MCF 10A (cell line): ENCODE data around the gene ASMTL. TPM values are rescaled to one million over a fixed set of nuclear protein-coding genes. Genes with fewer than 3 reads are reported as not detected.
"Not testable (repeated sequence)": the region's sequence is repeated elsewhere in the genome, so short reads cannot be mapped to it uniquely, and the experiment has no call there.

ENCODE experiments used
- BruUV-seq: library from RNA; stranded (reverse); fragments of 400-500 nt; replicated peaks from 2 replicates; lab custom pipeline; 2021; lab: Mats Ljungman, UMichigan
- CTCF ChIA-PET: fragments of 300-600 bp; sonication (Branson Sonifier 250); formaldehyde crosslinking; extraction: SDS; loops from one replicate; lab custom pipeline; 2021; ENCODE audit warnings: antibody characterized with exemption, inconsistent platforms; lab: Yijun Ruan, JAX
- POLR2A ChIA-PET: fragments of 300-600, 350-650 bp; sonication (Branson Sonifier 250); formaldehyde crosslinking; extraction: SDS; loops from one replicate; lab custom pipeline; 2020; ENCODE audit warnings: antibody characterized with exemption, inconsistent platforms; lab: Yijun Ruan, JAX
- DNase-seq: peaks from one replicate; pipeline ENCODE4 v3.0.0-alpha.2; 2018; ENCODE audit not compliant: unreplicated experiment
- H3K27ac Mint-ChIP-seq: one replicate; pipeline ENCODE4 v1.8.0; 2022; ENCODE audit warnings: mild to moderate bottlenecking, low read depth, mixed read lengths; ENCODE audit not compliant: unreplicated experiment
- H3K27me3 Mint-ChIP-seq: one replicate; pipeline ENCODE4 v1.8.0; 2022; ENCODE audit warnings: mixed read lengths; ENCODE audit not compliant: insufficient read depth, unreplicated experiment
- H3K36me3 Mint-ChIP-seq: one replicate; pipeline ENCODE4 v1.8.0; 2022; ENCODE audit warnings: mild to moderate bottlenecking, moderate library complexity, mixed read lengths; ENCODE audit not compliant: insufficient read depth, unreplicated experiment
- H3K4me1 Mint-ChIP-seq: one replicate; pipeline ENCODE4 v1.8.0; 2022; ENCODE audit warnings: mixed read lengths; ENCODE audit not compliant: insufficient read depth, unreplicated experiment
- H3K4me3 Mint-ChIP-seq: one replicate; pipeline ENCODE4 v1.8.0; 2022; ENCODE audit warnings: mild to moderate bottlenecking, moderate library complexity, mixed read lengths; ENCODE audit not compliant: unreplicated experiment
- H3K9me3 Mint-ChIP-seq: one replicate; pipeline ENCODE4 v1.8.0; 2022; ENCODE audit warnings: mixed read lengths; ENCODE audit not compliant: unreplicated experiment
- CTCF ChIP-seq: fragments of 200-600 bp; IDR thresholded peaks from one replicate; pipeline ENCODE4 v1.8.0; 2022; ENCODE audit warnings: antibody characterized with exemption, mild to moderate bottlenecking; ENCODE audit not compliant: unreplicated experiment
- intact Hi-C: fragments of 100-400 bp; cut with micrococcal nuclease; formaldehyde crosslinking; loops from 2 replicates; pipeline ENCODE4 v1.14.1; 2022
- total RNA-seq: library from RNA; stranded (reverse); gene quantifications from 2 replicates; pipeline ENCODE4 v1.2.3, GENCODE V29; 2022

The ASMTL gene
- total RNA-seq, 1 experiment from 2014 or later: 20.6 TPM

GRCh38 chrX:1485033-1485432 lies 32.3 kb upstream of the ASMTL start:
- DNase-seq: no peak
- POLR2A ChIA-PET: no interaction called here
- peaks cover 6% of the 10 kb centered on the region for H3K4me1 Mint-ChIP-seq
- H3K27ac Mint-ChIP-seq: no peak overlapping the region
- H3K4me3 Mint-ChIP-seq: no peak overlapping the region
- H3K27me3 Mint-ChIP-seq: no peaks in the 10 kb centered on the region
- no peak for TF ChIP-seq CTCF
- no TSS peak for BruUV-seq
- intact Hi-C loops: no loop called here
- H3K36me3 Mint-ChIP-seq: no peaks in the 10 kb centered on the region
- H3K9me3 Mint-ChIP-seq: no peaks in the 10 kb centered on the region
- CTCF ChIA-PET: no interaction called here

GRCh38 chrX:1484638-1485019 lies 31.9 kb upstream of the ASMTL start:
- Mint-ChIP-seq H3K9me3 (no peaks in the 10 kb centered on the region), H3K27me3 (peaks cover under 1% of the 10 kb centered on the region), H3K27ac (no peak overlapping the region), H3K4me1 (peaks cover 6% of the 10 kb centered on the region), H3K36me3 (no peaks in the 10 kb centered on the region), H3K4me3 (no peak overlapping the region)
- BruUV-seq: no TSS peak
- intact Hi-C loops: no loop called here
- CTCF ChIA-PET: no interaction called here
- no peak for TF ChIP-seq CTCF
- DNase-seq: no peak
- POLR2A ChIA-PET: no interaction called here

- Mint-ChIP-seq H3K9me3 (no peaks in the 10 kb centered on the region), H3K27me3 (peaks cover 7% of the 10 kb centered on the region), H3K4me1 (peaks cover 6% of the 10 kb centered on the region), H3K4me3 (no peak overlapping the region), H3K27ac (no peak overlapping the region), H3K36me3 (no peaks in the 10 kb centered on the region)
- TF ChIP-seq CTCF: no peak
- ChIA-PET POLR2A (no interaction called here), CTCF (no interaction called here)
- intact Hi-C loops: no loop called here
- no TSS peak for BruUV-seq
- DNase-seq: no peak
Measured at GRCh38 chrX:1483843-1484637, 31.3 kb upstream of the ASMTL start.

GRCh38 chrX:1482530-1482928 lies 29.8 kb upstream of the ASMTL start:
- H3K9me3 Mint-ChIP-seq, CTCF ChIA-PET: not testable (repeated sequence)

More at GRCh38 chrX:1482530-1482928, 29.8 kb upstream of the ASMTL start:
- H3K4me1 Mint-ChIP-seq, H3K36me3 Mint-ChIP-seq, DNase-seq, H3K4me3 Mint-ChIP-seq, POLR2A ChIA-PET, H3K27ac Mint-ChIP-seq, intact Hi-C loops, BruUV-seq: not testable (repeated sequence)
- peaks cover 22% of the 10 kb centered on the region for H3K27me3 Mint-ChIP-seq
